ENCODE results near the gene TSC22D3. TPM values are rescaled to one million over a fixed set of nuclear protein-coding genes. Genes with fewer than 3 reads are reported as not detected.
A peak's percentile ranks its signal among the peaks of the same experiment; 100 is the strongest.

TSC22D3 gene
- total and polyA plus RNA-seq, 2 donors (not counting 1 experiment from before 2014, with no cell fraction given), result 24.2 to 51.5 TPM

GRCh38 chrX:107731831-107732502, 43.6 kb downstream of the TSC22D3 start:
- Histone ChIP-seq H2AFZ (ENCODE audit: low read length) (no peak overlapping the region), H3K9me3 (ENCODE audit: control insufficient read depth, insufficient read depth, low read depth, low read length) (no peaks in the 10 kb centered on the region), H3K27ac (ENCODE audit: insufficient read depth, low read length) (no peak overlapping the region), H3K4me3 (replicated peaks in 1 of 4; ENCODE audit: control extremely low read depth in 1 of 4, insufficient read depth in 1 of 4, low read depth in 3 of 4, low read length in 4 of 4) (no peak overlapping the region), H3K36me3 (ENCODE audit: control insufficient read depth, insufficient read depth, low read length) (no peaks in the 10 kb centered on the region), H4K20me1 (ENCODE audit: control insufficient read depth, extremely low read depth, insufficient read depth, low read length) (no peaks in the 10 kb centered on the region), H3K4me1 (ENCODE audit: control insufficient read depth, extremely low read depth, insufficient read depth, low read length) (no peaks in the 10 kb centered on the region), H3K4me2 (ENCODE audit: extremely low read depth, insufficient read depth, low read length) (no peak overlapping the region), H3K79me2 (ENCODE audit: control insufficient read depth, insufficient read depth, low read length) (no peaks in the 10 kb centered on the region), H3K9ac (ENCODE audit: insufficient read depth, low read length) (no peak overlapping the region), H3K27me3 (ENCODE audit: control insufficient read depth, insufficient read depth, low read length) (no peaks in the 10 kb centered on the region)
- DNase-seq (ENCODE audit: low read depth in 2 of 2), result peak; percentile 79 to 93
- TF ChIP-seq EZH2 (IDR thresholded peaks at IDR 0.05; ENCODE audit: low read length, missing control alignments), result no peak
- no peak for TF ChIP-seq CTCF (conservative IDR thresholded peaks at IDR 0.05 in 1 of 2, IDR thresholded peaks at IDR 0.05 in 1 of 2; ENCODE audit: low read depth in 1 of 2, low read length in 2 of 2)

- Histone ChIP-seq H3K4me2 (ENCODE audit: extremely low read depth, insufficient read depth, low read length) (no peak overlapping the region), H3K36me3 (ENCODE audit: control insufficient read depth, insufficient read depth, low read length) (no peaks in the 10 kb centered on the region), H3K79me2 (ENCODE audit: control insufficient read depth, insufficient read depth, low read length) (no peaks in the 10 kb centered on the region), H3K4me1 (ENCODE audit: control insufficient read depth, extremely low read depth, insufficient read depth, low read length) (no peaks in the 10 kb centered on the region), H3K27ac (ENCODE audit: insufficient read depth, low read length) (no peak overlapping the region), H3K9me3 (ENCODE audit: control insufficient read depth, insufficient read depth, low read depth, low read length) (no peaks in the 10 kb centered on the region), H3K4me3 (replicated peaks in 1 of 4; ENCODE audit: control extremely low read depth in 1 of 4, insufficient read depth in 1 of 4, low read depth in 3 of 4, low read length in 4 of 4) (no peak overlapping the region), H3K9ac (ENCODE audit: insufficient read depth, low read length) (no peak overlapping the region), H3K27me3 (ENCODE audit: control insufficient read depth, insufficient read depth, low read length) (no peaks in the 10 kb centered on the region), H2AFZ (ENCODE audit: low read length) (no peak overlapping the region), H4K20me1 (ENCODE audit: control insufficient read depth, extremely low read depth, insufficient read depth, low read length) (no peaks in the 10 kb centered on the region)
- TF ChIP-seq EZH2 (IDR thresholded peaks at IDR 0.05; ENCODE audit: low read length, missing control alignments), result no peak
- TF ChIP-seq CTCF (conservative IDR thresholded peaks at IDR 0.05 in 1 of 2, IDR thresholded peaks at IDR 0.05 in 1 of 2; ENCODE audit: low read depth in 1 of 2, low read length in 2 of 2), result no peak
- DNase-seq (ENCODE audit: low read depth in 2 of 2), result peak in 1 of 2 donors; percentile 66
These were observed 44.4 kb downstream of the TSC22D3 start for GRCh38 chrX:107730991-107731766.

GRCh38 chrX:107730298-107730655, 45.3 kb downstream of the TSC22D3 start:
- Histone ChIP-seq H3K79me2 (ENCODE audit: control insufficient read depth, insufficient read depth, low read length) (no peaks in the 10 kb centered on the region), H3K9me3 (ENCODE audit: control insufficient read depth, insufficient read depth, low read depth, low read length) (no peaks in the 10 kb centered on the region), H3K4me2 (ENCODE audit: extremely low read depth, insufficient read depth, low read length) (no peak overlapping the region), H3K4me3 (replicated peaks in 1 of 4; ENCODE audit: control extremely low read depth in 1 of 4, insufficient read depth in 1 of 4, low read depth in 3 of 4, low read length in 4 of 4) (no peak overlapping the region), H3K9ac (ENCODE audit: insufficient read depth, low read length) (no peak overlapping the region), H3K36me3 (ENCODE audit: control insufficient read depth, insufficient read depth, low read length) (no peaks in the 10 kb centered on the region), H3K4me1 (ENCODE audit: control insufficient read depth, extremely low read depth, insufficient read depth, low read length) (no peaks in the 10 kb centered on the region), H3K27me3 (ENCODE audit: control insufficient read depth, insufficient read depth, low read length) (no peaks in the 10 kb centered on the region), H3K27ac (ENCODE audit: insufficient read depth, low read length) (no peak overlapping the region), H4K20me1 (ENCODE audit: control insufficient read depth, extremely low read depth, insufficient read depth, low read length) (no peaks in the 10 kb centered on the region), H2AFZ (ENCODE audit: low read length) (no peak overlapping the region)
- DNase-seq (ENCODE audit: low read depth in 2 of 2), result no peak
- TF ChIP-seq CTCF (conservative IDR thresholded peaks at IDR 0.05 in 1 of 2, IDR thresholded peaks at IDR 0.05 in 1 of 2; ENCODE audit: low read depth in 1 of 2, low read length in 2 of 2) (no peak), EZH2 (IDR thresholded peaks at IDR 0.05; ENCODE audit: low read length, missing control alignments) (no peak)
